NCI-H128 (cell line): ENCODE results near the gene PHF3.

ENCODE experiments used
- DNase-seq: peaks from one replicate; lab custom pipeline; 2025; ENCODE audit not compliant: unreplicated experiment; lab: John Stamatoyannopoulos, UW

PHF3 gene

GRCh38 chr6:63635588-63636517 is at the start of gene PHF3:
PHF3 (plus strand) TSS chr6:63635802; CDS start chr6:63646552, 10,750 bp downstream.
- peak; percentile 78 for DNase-seq

GRCh38 chr6:63589952-63590411 is 45.6 kb upstream of the PHF3 start:
- no peak for DNase-seq

- no peak for DNase-seq
Measured at GRCh38 chr6:63592886-63593285, 42.7 kb upstream of the PHF3 start.

GRCh38 chr6:63597141-63598048 is 38.2 kb upstream of the PHF3 start:
- no peak for DNase-seq

GRCh38 chr6:63598049-63599036 is 37.3 kb upstream of the PHF3 start:
- peak; percentile 41 for DNase-seq

GRCh38 chr6:63599243-63599642 is 36.4 kb upstream of the PHF3 start:
- DNase-seq: no peak

GRCh38 chr6:63600136-63600535 is 35.5 kb upstream of the PHF3 start:
- no peak for DNase-seq

GRCh38 chr6:63609231-63609630 is 26.4 kb upstream of the PHF3 start:
- DNase-seq: no peak

- DNase-seq: no peak
Measured at GRCh38 chr6:63610944-63611343, 24.7 kb upstream of the PHF3 start.

GRCh38 chr6:63611560-63611959 is 24.0 kb upstream of the PHF3 start:
- DNase-seq: no peak

GRCh38 chr6:63615590-63615989 is 20.0 kb upstream of the PHF3 start:
- DNase-seq: no peak

GRCh38 chr6:63624091-63624490 is 11.5 kb upstream of the PHF3 start:
- no peak for DNase-seq

GRCh38 chr6:63630466-63630865 is 5.1 kb upstream of the PHF3 start:
- DNase-seq: no peak

- DNase-seq: no peak
Measured at GRCh38 chr6:63634630-63635029, 972 bp upstream of the PHF3 start.

- DNase-seq: no peak
Measured at GRCh38 chr6:63635215-63635587, 401 bp upstream of the PHF3 start.

- DNase-seq: no peak
Measured at GRCh38 chr6:63636518-63637021, 968 bp downstream of the PHF3 start.

GRCh38 chr6:63637865-63638445 is 2.4 kb downstream of the PHF3 start:
- no peak for DNase-seq

- DNase-seq: no peak
Measured at GRCh38 chr6:63640062-63640461, 4.5 kb downstream of the PHF3 start.

- no peak for DNase-seq
Measured at GRCh38 chr6:63643862-63644261, 8.3 kb downstream of the PHF3 start.
